Kidney tubule cell (primary cell): Measurements from ENCODE around the gene BPIFB2.
"Not testable (repeated sequence)": the region's sequence is repeated elsewhere in the genome, so short reads cannot be mapped to it uniquely, and the experiment has no call there.

Experiments used
- DNase-seq: peaks from one replicate; pipeline ENCODE4 v3.0.0-alpha.2; 2018; ENCODE audit warnings: low spot score

The BPIFB2 gene, protein sequence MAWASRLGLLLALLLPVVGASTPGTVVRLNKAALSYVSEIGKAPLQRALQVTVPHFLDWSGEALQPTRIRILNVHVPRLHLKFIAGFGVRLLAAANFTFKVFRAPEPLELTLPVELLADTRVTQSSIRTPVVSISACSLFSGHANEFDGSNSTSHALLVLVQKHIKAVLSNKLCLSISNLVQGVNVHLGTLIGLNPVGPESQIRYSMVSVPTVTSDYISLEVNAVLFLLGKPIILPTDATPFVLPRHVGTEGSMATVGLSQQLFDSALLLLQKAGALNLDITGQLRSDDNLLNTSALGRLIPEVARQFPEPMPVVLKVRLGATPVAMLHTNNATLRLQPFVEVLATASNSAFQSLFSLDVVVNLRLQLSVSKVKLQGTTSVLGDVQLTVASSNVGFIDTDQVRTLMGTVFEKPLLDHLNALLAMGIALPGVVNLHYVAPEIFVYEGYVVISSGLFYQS

DNA sequence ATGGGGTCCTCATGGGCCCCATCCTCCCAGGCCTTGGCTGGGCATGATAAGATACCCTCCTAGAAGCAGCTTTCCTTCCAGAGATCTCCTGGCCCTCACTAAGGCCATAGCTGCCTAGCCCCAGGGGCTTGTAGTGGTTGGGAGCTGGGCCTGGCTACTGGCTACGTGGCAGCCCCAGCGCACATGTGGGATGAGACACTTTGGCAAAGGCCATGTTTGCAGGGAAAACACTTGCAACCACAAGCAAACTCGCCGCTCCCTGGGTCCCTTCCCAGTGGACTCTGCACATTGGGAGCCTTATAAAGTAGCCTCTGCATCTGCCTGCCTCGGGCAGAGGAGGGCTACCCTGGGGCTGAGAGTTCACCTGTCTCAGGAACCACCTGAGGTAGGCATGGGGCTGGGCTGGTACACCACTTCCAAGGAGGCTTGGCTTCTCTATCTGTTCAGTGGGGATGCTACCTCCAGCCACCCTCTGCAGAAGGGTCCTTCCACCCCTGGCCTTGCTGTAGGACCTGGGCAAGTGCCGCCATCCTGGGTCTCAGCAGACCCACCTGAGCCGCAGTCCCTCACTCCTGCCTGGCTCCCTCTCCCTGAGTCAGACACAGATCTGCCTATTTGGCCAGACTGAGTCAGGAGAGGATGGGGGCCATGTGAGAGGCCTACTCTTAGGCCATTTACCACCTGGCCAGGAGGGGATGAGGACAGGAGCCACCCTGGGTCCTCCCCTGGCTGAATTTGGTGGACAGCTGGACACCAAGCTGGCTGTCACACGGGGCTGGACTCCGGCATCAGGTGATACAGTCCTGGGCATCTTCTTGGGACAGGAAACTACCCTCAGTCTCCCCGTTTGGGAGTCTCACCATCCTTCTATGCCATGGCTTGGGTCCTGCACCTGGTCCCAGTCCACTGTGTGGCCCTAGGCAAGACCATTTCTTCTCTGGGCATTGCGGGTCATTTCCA lies at the start of gene BPIFB2:
TSS of gene BPIFB2 (plus strand) at position 329 of the 960 bp plus-strand sequence. CDS start 871 bp downstream, outside the sequence.
- DNase-seq = no peak

DNA sequence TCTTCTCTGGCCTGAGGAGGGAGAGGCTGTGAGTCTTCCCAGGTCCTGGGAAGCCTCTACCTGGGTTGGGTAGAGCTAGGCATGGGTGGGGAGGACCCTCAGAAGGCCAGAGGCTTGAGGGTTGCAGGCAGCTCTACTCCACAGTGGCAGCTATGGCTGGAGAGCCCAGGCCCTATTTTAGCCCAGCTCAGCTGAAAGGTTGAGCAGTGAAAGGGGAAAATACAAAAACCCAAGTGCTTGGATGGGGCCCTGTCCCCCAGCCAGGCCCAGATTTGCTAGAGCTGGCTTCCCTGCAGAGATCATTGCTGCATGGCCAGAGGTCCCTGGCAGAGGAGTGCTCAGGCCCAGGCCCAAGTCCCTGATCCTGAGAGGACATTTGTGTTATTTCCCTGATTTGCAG lies 48.9 kb upstream of the BPIFB2 start:
- DNase-seq = no peak

DNA sequence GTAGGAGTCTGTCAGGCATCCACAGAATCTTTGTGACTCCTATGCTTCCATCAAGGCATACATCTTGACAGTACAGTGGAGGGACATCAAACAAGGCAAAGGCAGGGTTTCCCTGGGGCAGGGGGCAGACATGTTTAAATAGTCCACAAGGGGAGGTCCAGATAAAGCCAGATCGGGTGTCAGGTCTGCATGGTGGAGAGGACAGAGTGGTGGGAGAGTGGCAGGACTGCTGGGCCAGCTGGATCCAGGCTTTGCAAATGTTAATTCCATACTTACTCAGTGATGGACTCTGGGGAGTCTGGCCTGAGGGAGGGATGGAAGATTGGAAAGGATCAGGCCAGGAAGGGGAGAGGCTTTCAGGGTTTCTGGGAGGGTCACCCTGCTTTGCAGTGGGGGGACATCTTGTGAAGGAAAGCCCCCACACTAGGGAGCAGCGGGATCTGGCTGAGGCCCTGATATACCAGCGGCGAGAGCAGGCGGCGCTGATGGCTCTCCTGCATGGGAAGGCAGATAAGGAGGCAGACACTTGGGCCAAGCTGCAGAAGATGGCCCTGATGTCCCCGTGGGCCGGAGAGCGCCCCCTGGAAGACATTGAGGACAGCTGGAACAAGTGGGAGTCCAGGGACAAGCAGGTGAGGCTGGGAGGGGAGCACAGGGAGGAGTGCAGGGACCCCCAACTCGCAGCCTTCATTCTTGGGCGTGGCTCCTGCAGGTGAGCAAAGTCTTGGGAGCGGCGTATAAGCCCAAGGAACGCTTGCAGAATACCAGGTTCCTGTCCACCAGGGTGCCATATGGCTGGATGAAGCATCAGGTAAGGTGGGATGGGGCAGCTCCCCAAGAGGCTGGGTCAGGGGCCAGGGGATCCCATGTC lies 47.9 kb upstream of the BPIFB2 start:
- DNase-seq = no peak

DNA sequence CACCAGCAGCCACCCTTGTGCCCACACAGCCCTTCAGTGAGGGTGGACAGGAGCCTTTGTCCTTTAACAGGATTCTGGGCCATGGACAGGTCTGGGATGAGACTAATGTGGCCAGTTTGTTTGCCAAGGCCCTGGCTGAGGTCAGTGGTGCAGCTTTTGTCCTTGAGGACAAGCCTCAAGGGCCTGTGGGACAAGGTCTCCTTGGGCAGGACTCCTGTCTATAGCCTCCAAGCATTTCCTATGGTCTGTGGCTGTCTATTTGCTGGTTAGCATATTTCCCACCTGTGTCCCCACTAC lies 47.3 kb upstream of the BPIFB2 start:
- no peak for DNase-seq

GRCh38 chr20:32960849-32961731 lies 46.4 kb upstream of the BPIFB2 start:
- no peak for DNase-seq

- no peak for DNase-seq
These were observed 45.5 kb upstream of the BPIFB2 start for GRCh38 chr20:32962053-32962452.

DNA sequence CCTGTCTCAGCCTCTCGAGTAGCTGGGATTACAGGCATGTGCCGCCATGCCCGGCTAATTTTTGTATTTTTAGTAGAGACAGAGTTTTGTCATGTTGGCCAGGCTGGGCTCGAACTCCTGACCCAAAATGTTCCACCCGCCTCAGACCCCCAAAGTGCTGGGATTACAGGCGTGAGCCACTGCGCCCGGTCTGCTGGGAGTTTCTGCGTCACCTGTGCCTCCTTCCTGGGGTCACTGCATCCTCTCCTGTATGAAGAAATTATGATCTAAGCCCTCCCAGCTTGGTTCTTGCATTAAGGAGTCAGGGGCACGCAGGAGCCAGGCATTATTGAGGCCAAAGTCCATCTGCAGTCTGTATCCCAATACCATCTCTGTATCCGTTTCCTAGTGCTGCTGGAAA lies 44.9 kb upstream of the BPIFB2 start:
- not testable (repeated sequence) for DNase-seq

DNA sequence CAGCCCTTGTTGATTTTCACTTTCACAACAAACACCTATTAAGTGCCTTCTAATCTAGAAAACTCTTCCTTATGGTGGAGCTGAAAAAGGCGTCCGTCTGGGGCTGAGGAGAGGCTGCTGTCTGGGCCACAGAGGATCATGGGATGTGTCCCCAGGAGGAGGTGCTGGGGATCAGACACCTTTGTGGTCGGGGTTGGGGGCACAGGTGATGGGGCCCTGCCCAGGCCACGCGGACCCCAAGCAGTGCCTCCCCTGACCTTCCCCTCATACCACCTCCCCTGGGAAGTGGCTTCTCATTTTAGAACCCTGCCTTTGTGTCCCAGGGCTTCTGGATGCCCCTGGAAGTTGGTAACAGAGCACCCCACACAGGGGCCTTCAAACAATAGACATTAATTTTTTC lies 44.3 kb upstream of the BPIFB2 start:
- no peak for DNase-seq

GRCh38 chr20:32964575-32964974 lies 42.9 kb upstream of the BPIFB2 start:
- DNase-seq = no peak

- no peak for DNase-seq
These were observed 42.4 kb upstream of the BPIFB2 start for GRCh38 chr20:32965115-32965514.

GRCh38 chr20:32965581-32966373 lies 41.7 kb upstream of the BPIFB2 start:
- no peak for DNase-seq

- no peak for DNase-seq
These were observed 41.1 kb upstream of the BPIFB2 start for GRCh38 chr20:32966382-32966781.

GRCh38 chr20:32966881-32967781 lies 40.4 kb upstream of the BPIFB2 start:
- no peak for DNase-seq

GRCh38 chr20:32967961-32968457 lies 39.5 kb upstream of the BPIFB2 start:
- DNase-seq = no peak

- DNase-seq = no peak
These were observed 38.8 kb upstream of the BPIFB2 start for GRCh38 chr20:32968478-32969241.

DNA sequence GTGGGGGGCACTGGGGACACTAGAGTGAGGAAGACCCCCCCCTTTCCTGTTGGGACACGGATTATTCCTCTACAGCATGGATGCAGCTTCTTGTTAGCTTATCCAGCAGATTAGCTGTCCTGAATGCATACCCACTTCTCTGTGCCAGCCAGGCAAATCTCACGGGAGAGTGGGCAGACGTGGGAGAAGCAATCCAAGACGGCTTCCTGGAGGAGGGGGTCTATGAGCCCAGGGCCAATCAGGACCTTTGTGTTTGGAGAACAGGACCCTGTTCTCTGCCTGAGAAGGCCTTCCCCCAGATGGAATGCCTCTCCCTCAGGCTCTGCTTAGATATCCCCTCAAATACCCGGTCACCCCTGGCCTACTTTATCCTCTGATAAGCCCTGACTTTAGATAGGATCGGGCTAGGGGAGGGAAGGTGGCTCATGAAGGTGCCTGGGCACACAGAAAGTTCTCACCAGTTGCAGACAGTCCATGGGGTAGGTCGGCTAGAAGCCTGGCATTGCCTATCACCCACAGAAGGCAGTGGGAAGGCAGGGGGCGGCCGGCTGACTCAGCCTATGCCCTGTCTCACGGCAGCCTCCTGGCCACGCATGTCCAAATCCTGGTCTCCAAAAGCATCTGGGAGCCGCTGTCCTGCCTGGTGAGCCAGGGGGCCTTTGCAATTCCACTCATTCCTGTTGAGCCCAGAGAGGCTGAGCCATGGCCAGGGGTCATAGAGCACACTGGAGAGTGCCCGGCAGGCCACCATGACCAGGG lies 38.0 kb upstream of the BPIFB2 start:
- no peak for DNase-seq
